NCI-H2196 (cell line): Measurements from ENCODE around the gene RAPGEF6.
"Not testable (repeated sequence)": the region's sequence is repeated elsewhere in the genome, so short reads cannot be mapped to it uniquely, and the experiment has no call there.

Source experiments
- DNase-seq: peaks from one replicate; lab custom pipeline; 2025; ENCODE audit not compliant: unreplicated experiment; lab: John Stamatoyannopoulos, UW

Gene RAPGEF6, protein sequence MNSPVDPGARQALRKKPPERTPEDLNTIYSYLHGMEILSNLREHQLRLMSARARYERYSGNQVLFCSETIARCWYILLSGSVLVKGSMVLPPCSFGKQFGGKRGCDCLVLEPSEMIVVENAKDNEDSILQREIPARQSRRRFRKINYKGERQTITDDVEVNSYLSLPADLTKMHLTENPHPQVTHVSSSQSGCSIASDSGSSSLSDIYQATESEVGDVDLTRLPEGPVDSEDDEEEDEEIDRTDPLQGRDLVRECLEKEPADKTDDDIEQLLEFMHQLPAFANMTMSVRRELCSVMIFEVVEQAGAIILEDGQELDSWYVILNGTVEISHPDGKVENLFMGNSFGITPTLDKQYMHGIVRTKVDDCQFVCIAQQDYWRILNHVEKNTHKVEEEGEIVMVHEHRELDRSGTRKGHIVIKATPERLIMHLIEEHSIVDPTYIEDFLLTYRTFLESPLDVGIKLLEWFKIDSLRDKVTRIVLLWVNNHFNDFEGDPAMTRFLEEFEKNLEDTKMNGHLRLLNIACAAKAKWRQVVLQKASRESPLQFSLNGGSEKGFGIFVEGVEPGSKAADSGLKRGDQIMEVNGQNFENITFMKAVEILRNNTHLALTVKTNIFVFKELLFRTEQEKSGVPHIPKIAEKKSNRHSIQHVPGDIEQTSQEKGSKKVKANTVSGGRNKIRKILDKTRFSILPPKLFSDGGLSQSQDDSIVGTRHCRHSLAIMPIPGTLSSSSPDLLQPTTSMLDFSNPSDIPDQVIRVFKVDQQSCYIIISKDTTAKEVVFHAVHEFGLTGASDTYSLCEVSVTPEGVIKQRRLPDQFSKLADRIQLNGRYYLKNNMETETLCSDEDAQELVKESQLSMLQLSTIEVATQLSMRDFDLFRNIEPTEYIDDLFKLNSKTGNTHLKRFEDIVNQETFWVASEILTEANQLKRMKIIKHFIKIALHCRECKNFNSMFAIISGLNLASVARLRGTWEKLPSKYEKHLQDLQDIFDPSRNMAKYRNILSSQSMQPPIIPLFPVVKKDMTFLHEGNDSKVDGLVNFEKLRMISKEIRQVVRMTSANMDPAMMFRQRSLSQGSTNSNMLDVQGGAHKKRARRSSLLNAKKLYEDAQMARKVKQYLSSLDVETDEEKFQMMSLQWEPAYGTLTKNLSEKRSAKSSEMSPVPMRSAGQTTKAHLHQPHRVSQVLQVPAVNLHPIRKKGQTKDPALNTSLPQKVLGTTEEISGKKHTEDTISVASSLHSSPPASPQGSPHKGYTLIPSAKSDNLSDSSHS (N-terminal part only)

GRCh38 chr5:131634996-131635683 lies at the start of gene RAPGEF6:
TSS of gene RAPGEF6 (minus strand) at chr5:131635229. CDS start at chr5:131635030, 199 bp downstream.
- peak; percentile 99 for DNase-seq

GRCh38 chr5:131684595-131684994 lies 49.6 kb upstream of the RAPGEF6 start:
- DNase-seq, result no peak

DNA sequence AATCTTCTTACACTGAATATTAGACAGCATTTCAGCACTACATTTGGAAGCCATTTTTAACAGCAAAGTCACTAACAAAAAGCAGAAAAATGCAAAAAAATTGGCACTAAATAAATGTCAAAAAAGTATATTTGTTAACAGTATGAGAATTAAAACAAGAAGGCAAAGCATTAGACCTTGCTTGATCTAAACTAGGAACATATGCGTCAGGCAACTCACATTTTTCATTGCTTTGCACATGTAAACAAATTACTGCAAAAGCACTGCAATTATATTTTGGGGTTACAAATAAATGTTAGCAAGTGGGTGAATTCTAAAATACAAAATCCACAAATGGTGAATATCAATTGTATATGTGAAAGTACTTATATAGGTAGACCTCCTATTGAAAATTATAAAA lies 49.0 kb upstream of the RAPGEF6 start:
- no peak for DNase-seq

GRCh38 chr5:131682826-131683225 lies 47.8 kb upstream of the RAPGEF6 start:
- no peak for DNase-seq

GRCh38 chr5:131682175-131682574 lies 47.1 kb upstream of the RAPGEF6 start:
- DNase-seq, result no peak

DNA sequence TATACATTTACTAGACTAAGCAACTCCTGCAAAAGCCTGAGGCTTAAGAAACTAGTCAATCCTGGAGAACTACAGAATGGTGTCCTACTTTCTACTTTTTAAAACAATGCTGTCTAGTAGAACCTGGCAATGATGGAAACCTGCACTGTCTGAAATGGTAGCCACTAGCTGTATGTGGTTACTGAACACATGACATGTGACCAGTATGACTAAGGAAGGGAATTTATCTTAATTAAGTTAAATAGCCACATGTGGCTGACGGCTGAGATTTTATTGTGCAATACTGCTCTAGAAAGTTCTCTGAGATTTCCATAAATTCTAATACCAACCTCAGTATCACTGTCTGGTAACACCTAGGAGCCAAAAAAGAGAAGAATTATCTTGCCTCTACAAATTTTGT lies 44.9 kb upstream of the RAPGEF6 start:
- no peak for DNase-seq

DNA sequence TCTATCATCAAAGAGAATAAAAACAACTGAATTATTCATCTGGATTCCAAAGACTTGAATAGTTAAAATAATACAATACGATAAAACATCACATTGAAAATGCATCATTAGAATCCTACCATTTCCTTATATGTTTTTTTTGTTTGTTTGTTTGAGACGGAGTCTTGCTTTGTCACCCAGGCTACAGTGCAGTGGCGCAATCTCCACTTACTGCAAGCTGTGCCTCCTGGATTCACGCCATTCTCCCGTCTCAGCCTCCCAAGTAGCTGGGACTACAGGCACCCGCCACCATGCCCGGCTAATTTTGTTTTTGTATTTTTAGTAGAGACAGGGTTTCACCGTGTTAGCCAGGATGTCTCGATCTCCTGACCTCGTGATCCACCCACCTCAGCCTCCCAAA lies 43.2 kb upstream of the RAPGEF6 start:
- DNase-seq, result not testable (repeated sequence)

- no peak for DNase-seq
Observed at GRCh38 chr5:131677115-131677514, 42.1 kb upstream of the RAPGEF6 start.

- DNase-seq, result no peak
Observed at GRCh38 chr5:131672776-131673175, 37.7 kb upstream of the RAPGEF6 start.

DNA sequence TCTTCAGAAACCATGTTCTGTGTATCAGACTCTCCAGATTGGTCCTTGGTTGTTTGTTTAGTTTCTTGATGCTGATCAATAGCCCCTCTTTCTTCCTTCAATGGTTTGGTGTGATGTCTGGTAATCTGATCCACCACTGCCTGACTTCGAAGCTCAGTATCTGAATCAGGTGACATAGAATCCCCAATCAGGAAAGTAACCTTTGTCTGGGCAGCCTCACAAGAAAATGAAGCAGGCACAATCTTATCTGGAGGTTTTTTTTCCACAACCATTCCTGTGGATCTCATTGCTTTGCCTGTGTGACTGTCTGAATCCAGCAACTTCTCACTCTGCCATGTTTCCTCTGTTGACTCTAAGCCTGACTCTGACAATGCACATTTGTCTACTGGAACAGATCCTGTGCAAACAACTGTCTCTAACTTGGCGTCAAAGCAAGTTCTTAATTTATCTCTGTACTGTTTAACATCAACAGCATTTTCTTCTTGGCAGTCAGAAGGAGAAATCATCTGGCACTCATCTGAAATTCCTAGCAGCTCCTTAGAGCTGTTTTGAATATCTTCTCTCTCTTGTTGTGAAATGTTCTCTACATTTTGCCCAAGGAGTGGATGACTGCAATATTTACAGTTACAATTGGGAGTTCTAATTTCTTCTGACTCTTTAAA lies 37.1 kb upstream of the RAPGEF6 start:
- DNase-seq, result peak; percentile 43

GRCh38 chr5:131671409-131671808 lies 36.4 kb upstream of the RAPGEF6 start:
- DNase-seq, result no peak

- DNase-seq, result no peak
Observed at GRCh38 chr5:131664929-131665328, 29.9 kb upstream of the RAPGEF6 start.

DNA sequence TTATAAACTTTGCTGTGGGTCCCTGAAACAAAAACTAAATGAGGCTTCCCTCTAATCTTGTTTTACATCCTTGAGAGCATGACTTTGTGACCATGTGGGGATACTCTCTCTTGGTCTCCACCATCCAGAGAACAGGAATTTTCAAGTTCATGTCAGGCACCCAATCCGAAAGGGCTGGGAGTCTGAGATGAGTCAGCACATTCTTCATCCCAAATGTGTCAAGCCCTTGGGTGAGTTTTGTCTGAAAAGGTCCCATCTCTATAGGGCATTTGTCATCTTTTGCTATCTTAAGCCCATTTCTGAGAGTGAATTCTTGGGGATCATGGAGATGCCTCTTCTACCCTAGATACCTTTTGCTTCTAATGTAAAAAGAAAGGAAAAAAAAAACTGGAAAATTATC lies 26.9 kb upstream of the RAPGEF6 start:
- no peak for DNase-seq

GRCh38 chr5:131659841-131660240 lies 24.8 kb upstream of the RAPGEF6 start:
- no peak for DNase-seq

DNA sequence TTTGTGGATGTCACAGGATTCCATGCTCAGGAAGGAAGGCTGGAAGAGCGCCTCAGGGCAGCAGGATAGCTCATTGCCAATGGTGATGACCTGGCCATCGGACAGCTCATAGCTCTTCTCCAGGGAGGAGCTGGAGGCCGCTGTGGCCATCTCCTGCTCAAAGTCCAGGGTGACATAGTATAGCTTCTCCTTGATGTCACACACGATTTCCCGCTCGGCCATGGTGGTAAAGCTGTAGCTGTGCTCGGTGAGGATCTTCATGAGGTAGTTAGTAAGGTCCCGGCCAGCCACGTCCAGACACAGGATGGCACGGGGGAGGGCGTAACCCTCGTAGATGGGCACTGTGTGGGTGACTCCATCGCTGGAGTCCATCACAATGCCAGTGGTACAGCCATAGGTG lies 24.3 kb upstream of the RAPGEF6 start:
- no peak for DNase-seq

- DNase-seq, result no peak
Observed at GRCh38 chr5:131654776-131655175, 19.7 kb upstream of the RAPGEF6 start.

- no peak for DNase-seq
Observed at GRCh38 chr5:131654309-131654708, 19.3 kb upstream of the RAPGEF6 start.

- DNase-seq, result no peak
Observed at GRCh38 chr5:131649161-131649560, 14.1 kb upstream of the RAPGEF6 start.

DNA sequence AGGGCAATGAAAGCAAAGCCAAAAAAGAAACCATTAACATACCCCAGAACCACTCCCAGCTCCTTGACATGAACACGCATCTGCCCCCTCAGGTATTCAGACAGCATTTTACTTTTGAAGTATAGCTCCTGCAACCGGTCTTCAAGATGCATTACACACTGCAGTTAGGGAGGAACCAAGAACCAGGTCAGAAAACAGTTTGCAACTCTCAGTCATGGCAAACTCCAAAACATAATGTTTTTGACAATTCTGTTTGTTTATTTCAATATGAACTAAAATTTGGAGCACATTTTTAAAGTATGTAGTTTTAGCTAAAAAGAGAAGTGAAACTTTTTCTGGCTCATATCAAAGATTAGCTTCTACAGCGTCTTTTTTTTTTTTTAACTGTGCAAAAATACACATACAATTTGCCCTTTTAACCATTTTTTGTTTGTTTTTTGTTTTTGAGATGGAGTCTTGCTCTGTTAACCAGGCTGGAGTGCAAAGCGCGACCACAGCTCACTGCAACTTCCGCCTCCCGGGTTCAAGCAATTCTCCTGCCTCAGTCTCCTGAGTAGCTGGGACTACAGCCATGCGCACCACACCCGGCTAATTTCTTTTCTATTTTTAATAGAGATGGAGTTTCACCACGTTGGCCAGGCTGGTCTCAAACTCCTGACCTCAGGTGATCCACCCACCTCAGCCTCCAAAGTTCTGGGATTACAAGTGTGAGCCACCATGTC lies 12.2 kb upstream of the RAPGEF6 start:
- no peak for DNase-seq
